NOMO-1 (cell line): ENCODE results near the gene DCK.
A peak's percentile ranks its signal among the peaks of the same experiment; 100 is the strongest.
"Not testable (repeated sequence)": the region's sequence is repeated elsewhere in the genome, so short reads cannot be mapped to it uniquely, and the experiment has no call there.

ENCODE experiments used
- DNase-seq, 2 experiments: peaks; one replicate each; lab custom pipeline; 2025; ENCODE audit not compliant: unreplicated experiment in 2 of 2; lab: John Stamatoyannopoulos, UW

DCK gene

DNA sequence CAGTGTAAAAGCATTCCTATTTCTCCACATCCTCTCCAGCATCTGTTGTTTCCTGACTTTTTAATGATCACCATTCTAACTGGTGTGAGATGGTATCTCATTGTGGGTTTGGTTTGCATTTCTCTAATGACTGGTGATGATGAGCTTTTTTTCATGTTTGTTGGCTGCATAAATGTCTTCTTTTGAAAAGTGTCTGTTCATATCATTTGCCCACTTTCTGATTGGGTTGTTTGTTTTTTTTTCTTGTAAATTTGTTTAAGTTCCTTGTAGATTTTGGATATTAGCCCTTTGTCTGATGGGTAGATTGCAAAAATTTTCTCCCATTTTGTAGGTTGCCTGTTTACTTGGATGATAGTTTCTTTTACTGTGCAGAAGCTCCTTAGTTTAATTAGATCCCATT, 6.2 kb downstream of the DCK start:
- not testable (repeated sequence) for DNase-seq

- not testable (repeated sequence) for DNase-seq
Measured at GRCh38 chr4:71001363-71001762, 7.9 kb downstream of the DCK start.

GRCh38 chr4:71004281-71004851, 10.9 kb downstream of the DCK start:
- no peak for DNase-seq

- not testable (repeated sequence) for DNase-seq
Measured at GRCh38 chr4:71005025-71005424, 11.6 kb downstream of the DCK start.

- DNase-seq, result peak; percentile 11 to 57
Measured at GRCh38 chr4:71006203-71006907, 12.9 kb downstream of the DCK start.

DNA sequence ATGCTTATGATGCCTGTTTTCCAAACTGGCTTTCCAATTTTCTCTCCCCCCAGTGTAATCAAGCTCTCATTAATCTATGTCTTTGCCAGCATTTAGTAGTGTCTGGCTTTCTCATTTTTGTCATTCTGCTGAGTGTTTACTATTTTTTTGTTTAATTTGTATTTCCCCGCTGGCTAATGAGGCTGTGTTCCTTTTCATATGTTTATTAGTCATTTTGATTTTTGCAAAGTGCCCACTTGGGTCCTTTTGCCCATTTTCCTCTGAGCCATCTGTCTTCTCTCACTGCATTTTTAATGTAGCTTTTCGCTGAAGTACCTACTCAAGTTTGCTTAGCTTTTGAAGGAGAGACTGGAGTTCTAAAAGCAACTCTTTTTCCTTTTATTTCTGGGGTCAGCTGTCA, 14.7 kb downstream of the DCK start:
- DNase-seq, result no peak

DNA sequence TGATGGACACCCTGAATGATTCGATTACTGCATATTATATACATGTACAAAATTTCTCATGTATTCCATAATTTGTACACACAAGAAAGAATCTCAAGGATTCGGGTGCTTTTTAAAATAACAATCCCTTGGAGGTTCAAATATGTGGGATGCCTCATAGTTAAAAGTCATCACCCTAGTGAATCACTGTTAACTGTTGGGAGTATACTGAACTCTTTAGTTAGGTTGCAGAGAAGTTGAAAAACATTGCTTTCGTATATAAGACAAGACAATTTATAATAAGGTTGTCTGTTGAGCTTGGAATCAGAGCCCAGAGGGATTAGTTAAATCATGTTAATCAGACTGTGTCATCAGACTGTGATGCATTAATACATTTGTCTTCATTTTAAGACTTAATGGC, 15.6 kb downstream of the DCK start:
- DNase-seq, result no peak

GRCh38 chr4:71009890-71010588, 16.6 kb downstream of the DCK start:
- DNase-seq, result peak in 1 of 2 experiments; percentile 31

GRCh38 chr4:71011451-71011850, 18.0 kb downstream of the DCK start:
- no peak for DNase-seq

DNA sequence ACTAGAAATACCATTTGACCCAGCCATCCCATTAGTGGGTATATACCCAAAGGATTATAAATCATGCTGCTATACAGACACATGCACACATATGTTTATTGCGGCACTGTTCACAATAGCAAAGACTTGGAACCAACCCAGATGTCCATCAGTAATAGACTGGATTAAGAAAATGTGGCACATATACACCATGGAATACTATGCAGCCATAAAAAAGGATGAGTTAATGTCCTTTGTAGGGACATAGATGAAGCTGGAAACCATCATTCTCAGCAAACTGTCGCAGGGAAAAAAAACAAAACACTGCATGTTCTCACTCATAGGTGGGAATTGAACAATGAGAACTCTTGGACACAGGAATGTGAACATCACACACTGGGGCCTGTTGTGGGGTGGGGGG, 23.9 kb downstream of the DCK start:
- DNase-seq, result not testable (repeated sequence)

DNA sequence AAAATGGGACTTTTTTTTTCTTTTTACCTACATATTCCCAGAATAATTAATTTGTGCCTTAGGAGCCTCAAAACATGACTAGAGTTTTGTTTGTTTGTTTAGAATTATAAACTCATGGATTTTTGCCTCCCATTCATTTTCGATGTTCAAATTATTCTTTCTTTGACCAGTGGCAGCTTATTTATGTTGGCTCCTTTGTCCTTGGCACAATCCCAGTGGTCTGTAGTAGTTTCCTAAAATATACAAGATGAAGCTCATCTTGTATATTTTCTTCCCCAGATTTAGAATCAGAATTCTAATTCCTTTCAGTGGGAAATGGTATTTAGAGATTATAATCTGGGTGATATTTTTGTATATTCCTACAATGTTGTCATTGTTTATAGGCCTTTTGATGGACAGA, 27.2 kb downstream of the DCK start:
- no peak for DNase-seq

- DNase-seq, result no peak
Measured at GRCh38 chr4:71025654-71026053, 32.2 kb downstream of the DCK start.

DNA sequence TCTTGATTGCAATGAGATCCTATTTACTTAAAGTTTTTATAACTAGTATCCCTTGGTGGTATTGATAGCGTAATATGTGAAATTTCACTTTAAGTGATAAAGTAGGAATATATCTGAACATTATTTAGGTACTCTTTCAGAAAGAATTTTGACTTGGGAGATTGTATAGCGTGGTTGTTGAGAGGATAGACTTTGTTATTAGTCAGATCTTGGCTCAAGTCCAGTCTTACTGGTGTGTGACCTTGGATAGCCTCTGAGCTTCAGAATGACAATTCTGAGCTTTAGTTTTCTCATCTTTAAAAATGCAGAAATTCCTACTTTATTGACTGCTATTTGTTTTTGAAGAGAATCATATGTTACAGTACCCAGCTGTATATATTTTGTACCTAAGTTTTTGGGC, 32.6 kb downstream of the DCK start:
- DNase-seq, result no peak

DNA sequence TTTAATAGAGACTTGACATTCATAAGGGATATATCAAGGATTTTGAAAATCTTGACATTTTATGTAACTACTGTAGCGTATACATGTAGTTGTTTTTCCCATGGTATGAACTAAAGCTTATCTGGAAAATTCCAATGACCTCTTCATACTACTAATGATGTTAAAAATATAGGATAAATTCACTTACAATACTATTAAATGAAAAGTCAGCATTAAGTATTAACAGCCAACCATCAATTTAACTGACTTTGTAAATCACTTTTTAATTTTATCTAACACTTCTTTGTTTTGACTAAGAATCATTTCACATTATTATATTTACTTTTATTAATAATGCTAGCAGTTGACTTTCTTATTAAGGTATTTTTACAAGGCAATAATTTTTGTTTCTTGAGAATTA, 34.2 kb downstream of the DCK start:
- no peak for DNase-seq

GRCh38 chr4:71029504-71029903, 36.1 kb downstream of the DCK start:
- no peak for DNase-seq

DNA sequence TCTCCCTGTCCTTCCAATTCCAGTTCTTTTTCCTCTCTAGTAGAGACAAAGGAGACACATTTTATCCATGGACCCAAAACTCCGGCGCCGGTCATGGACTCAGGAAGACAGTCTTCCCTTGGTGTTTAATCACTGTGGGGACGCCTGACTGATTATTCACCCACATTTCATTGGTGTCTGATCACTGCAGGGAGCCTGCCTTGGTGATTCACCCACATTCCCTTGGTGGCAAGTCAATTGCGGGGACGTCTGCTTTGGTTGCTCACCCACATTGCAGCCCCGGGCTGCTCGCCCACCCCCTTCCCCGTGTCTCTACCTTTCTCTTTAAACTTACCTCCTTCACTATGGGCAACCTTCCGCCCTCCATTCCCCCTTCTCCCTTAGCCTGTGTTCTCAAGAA, 38.7 kb downstream of the DCK start:
- DNase-seq, result not testable (repeated sequence)

DNA sequence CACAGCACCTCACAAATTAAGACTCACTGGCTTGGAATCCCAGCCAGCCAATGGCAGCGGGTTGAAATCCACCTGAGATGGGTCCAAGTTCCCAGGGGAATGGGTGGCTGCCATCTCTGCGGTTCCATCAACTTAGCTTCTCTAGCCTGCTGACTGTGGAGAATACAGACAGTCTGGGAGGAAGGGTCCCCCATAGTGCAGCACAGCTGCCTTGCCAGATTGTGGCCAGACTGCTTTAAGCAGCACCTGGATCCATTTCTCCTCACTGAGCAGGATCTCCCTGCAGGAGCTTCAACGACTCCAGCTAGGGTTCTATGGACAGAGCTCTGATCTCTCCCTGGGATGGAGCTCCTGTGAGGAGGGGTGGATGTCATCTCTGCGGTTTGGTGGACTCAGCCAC, 51.8 kb downstream of the DCK start:
- DNase-seq, result no peak

DNA sequence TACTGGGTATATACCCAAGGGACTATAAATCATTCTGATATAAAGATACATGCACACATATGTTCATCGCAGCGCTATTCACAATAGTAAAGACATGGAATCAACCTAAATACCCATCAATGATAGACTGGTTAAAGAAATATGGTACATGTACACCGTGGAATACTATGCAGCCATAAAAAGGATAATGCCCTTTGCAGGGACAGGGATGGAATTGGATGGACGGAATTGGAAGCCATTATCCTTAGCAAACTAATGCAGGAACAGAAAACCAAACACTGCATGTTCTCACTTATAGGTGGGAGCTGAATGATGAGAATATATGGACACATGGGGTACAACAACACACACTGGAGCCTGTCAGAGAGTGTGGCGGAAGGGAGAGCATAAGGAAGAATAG, 55.9 kb downstream of the DCK start:
- DNase-seq, result no peak

GRCh38 chr4:71050809-71051208, 57.4 kb downstream of the DCK start:
- DNase-seq, result no peak

GRCh38 chr4:71052034-71052433, 58.6 kb downstream of the DCK start:
- no peak for DNase-seq

GRCh38 chr4:71052716-71053115, 59.3 kb downstream of the DCK start:
- no peak for DNase-seq

- DNase-seq, result not testable (repeated sequence)
Measured at GRCh38 chr4:71053613-71054012, 60.2 kb downstream of the DCK start.
